HG02885 (cell line): ENCODE results near the gene DES.
"Not testable (repeated sequence)": the region's sequence is repeated elsewhere in the genome, so short reads cannot be mapped to it uniquely, and the experiment has no call there.

Source experiments
- ATAC-seq: cut with Tn5 transposase; IDR thresholded peaks from one replicate; pipeline ENCODE4 v1.9.1; 2021; ENCODE audit warnings: mild to moderate bottlenecking; ENCODE audit not compliant: unreplicated experiment, poor library complexity

The DES gene

DNA sequence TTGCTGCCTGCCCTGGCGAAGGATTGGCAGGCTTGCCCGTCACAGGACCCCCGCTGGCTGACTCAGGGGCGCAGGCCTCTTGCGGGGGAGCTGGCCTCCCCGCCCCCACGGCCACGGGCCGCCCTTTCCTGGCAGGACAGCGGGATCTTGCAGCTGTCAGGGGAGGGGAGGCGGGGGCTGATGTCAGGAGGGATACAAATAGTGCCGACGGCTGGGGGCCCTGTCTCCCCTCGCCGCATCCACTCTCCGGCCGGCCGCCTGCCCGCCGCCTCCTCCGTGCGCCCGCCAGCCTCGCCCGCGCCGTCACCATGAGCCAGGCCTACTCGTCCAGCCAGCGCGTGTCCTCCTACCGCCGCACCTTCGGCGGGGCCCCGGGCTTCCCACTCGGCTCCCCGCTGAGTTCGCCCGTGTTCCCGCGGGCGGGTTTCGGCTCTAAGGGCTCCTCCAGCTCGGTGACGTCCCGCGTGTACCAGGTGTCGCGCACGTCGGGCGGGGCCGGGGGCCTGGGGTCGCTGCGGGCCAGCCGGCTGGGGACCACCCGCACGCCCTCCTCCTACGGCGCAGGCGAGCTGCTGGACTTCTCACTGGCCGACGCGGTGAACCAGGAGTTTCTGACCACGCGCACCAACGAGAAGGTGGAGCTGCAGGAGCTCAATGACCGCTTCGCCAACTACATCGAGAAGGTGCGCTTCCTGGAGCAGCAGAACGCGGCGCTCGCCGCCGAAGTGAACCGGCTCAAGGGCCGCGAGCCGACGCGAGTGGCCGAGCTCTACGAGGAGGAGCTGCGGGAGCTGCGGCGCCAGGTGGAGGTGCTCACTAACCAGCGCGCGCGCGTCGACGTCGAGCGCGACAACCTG, at the start of gene DES:
Gene DES (plus strand): TSS at position 223 of the 857 bp plus-strand sequence. CDS start 86 bp downstream, at position 309.
- no peak for ATAC-seq

DNA sequence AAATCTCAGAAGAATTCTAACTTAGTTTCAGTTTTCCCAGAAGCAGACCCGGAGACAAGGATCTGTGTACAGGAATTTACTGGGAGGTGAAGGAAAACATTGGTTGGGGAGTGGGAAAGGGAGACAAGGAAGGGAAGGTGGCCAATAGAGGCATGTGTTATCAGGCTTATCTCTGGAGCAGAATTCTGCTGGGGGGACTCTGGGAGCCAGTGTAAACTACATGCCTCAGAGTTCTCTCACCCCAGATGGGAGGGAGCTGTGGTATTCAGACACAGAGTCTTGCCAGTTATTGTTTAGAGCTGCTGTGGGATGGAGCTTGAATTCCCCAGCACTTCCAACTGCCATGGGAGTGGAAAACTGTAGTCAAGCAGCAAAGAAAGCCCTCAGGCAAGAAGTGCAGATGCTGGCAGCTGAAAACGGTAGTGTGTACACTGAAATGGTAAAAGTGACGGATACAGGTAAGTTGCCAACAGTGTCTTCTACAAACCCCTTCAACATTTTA, 49.4 kb upstream of the DES start:
- no peak for ATAC-seq

GRCh38 chr2:219369447-219369861, 48.7 kb upstream of the DES start:
- ATAC-seq: no peak

GRCh38 chr2:219378163-219378851, 39.9 kb upstream of the DES start:
- ATAC-seq: no peak

DNA sequence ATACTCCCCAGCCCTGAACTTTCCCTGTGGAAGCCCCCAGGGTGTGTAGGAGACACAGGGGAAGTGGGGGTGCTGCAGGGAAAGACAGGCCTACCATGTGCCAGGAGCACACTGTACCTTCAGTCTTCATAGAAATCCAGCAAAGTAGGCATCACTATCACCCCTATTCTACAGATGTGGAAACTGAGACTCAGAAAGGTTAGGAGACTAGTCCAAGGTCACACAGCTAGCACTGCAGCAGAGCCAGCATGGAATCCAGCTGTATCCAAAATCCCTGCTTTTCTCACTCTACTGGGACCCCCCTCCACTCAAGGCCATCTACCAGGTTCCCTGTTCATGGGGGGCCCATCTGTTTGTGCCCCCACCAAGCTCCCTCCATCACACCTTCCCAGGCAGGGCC, 37.3 kb upstream of the DES start:
- ATAC-seq: no peak

GRCh38 chr2:219381448-219381847, 36.7 kb upstream of the DES start:
- no peak for ATAC-seq

DNA sequence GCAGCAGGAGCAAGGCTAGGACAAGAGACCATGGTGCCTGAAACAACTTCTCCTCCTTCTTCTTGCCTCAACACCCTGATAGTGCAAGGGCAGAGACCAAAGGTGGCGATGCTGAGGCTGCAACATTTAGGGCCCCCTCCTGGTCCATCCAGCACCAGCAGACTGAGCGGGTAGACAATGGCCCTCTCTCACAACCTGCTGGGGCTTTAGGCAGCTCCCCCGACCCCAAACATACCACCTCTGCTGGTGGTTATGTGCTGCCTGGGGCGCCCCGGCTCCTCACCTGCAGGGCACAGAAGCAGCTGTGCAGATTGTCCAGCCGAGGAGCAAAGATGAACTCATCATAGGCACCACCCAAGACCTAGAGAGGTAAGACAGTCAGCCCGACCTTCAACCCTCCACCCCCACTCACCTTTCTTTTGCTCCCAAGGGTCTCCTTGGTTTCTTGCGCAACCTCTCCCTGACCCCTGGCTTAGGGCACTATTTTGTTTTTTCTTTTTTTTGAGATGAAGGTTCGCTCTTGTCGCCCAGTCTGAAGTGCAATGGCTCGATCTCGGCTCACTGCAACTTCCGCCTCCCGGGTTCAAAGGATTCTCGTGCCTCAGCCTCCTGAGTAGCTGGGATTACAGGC, 34.0 kb upstream of the DES start:
- ATAC-seq: no peak

DNA sequence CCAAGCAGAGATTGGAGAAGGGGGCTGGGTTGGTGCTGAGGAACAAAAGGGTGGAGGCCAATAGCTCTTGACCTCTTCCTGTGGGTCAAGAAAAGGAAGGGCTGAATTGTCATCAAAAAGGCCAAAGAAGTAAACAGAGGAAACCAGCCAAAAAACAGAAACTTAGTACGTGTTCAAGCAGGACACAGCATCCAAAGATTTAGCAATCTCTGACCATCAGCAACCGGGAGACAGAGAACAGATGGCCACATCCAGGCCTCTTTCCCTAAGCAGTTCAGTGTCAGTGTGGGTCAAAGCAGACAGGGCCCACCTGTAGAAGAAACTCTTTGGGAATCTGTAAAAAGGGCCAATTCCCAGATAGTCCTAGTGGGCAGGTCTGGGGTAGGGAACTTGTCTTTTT, 33.3 kb upstream of the DES start:
- ATAC-seq: no peak

DNA sequence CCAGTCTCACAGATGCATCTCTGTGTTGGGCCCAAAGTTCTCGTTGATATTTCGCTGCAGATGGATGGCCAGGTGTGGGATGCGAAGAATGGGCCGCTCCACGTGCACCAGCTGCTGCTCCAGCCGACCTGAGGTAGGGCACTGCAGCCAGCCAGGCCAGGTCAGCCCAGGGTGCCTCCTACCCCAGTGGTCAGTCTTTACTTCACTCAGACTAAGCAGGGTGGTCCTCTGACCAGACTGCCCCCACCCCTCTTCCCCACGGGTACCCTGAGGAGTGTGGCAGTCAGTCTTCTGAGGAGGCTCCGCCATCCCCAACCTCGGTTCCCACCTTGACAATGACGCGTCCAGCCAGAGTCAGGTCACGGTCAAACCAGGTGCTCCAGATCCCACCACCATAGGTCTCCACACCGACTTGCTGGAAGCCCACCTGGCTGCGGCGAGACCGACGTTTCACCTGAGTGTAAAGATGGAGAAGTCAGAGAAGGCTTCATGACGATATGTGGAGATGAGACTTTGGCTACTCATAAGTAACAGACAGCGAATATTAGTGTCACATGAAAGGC, 32.1 kb upstream of the DES start:
- ATAC-seq: no peak

GRCh38 chr2:219386532-219387280, 31.5 kb upstream of the DES start:
- no peak for ATAC-seq

GRCh38 chr2:219387306-219388120, 30.7 kb upstream of the DES start, which contains the start of gene DNPEP:
TSS of gene DNPEP (minus strand) at chr2:219387912. CDS start at chr2:219387794, 118 bp downstream.
- ATAC-seq: peak; percentile 62

- ATAC-seq: peak; percentile 80
Measured at GRCh38 chr2:219388121-219388906, 29.9 kb upstream of the DES start.

DNA sequence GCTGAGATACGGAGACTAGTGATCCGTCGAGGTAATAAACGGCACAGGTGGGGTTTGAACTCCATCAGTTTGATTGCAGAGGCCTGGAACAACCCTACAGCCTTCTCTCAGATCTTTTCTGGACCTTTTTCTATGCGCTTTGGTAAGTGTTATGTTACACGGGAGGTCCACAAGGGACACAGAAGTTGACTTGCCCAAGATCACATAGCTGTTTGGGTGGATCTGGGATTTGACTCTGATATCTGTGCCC, 29.3 kb upstream of the DES start:
- ATAC-seq: no peak

GRCh38 chr2:219392754-219393153, 25.4 kb upstream of the DES start:
- ATAC-seq: no peak

GRCh38 chr2:219395056-219395455, 23.1 kb upstream of the DES start:
- not testable (repeated sequence) for ATAC-seq

GRCh38 chr2:219395609-219396008, 22.6 kb upstream of the DES start:
- ATAC-seq: no peak

DNA sequence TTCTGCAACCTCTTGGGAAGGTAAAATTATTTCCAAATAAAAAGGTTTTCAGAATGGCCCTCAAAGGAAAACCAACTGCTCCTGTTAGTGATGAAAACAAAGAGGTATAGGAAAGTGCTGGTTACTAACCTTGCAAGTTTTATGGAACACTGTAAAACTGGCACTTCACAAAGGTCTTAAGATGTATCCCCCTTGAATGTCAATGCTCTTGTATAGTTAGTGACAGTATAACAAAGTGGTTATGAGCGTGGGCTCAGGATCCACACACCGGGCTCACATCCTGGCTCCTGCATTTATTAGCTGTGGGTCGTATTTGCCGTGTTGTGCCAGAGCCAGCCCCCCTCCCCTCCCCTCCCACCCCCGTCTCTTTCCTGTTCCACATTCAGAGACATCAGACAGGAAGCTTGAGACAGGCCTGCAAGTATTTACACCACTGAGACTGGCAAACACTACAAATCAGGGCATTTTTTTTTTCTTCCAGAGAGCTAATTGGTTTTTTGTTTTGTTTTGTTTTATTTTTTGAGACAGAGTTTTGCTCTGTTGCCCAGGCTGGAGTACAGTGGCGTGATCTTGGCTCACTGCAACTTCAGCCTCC, 21.2 kb upstream of the DES start:
- ATAC-seq: no peak

DNA sequence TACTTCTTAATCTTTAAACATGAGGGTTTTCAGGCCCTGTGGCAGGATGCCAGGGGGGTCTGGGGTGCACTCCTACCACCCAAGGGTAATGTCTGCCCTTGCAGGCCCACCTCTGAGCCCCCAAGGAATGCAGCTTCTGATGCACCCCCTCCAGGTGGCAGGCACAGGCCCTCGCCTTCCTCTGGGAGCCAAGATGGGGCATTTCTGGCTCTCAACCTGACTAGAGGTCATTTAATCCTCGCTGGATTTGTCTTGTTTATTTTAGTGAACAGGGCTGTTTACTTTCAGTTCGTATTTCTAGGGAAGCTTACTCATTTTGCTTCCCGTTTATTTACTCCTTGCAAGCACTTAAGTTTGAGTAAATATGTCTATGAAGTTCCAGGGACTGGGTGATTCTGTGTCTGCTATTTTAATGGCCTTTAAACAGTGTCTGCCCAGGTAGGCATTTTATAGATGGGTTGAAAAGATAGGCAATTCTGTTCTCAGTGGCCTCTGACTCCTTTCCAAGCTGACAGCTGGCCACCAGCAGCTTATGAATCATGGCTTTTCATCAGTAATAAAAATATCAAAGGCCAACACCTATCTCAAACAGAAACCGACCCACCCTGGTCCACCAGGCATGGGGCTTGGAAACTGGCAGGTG, 19.3 kb upstream of the DES start:
- no peak for ATAC-seq
